Endodermal cell (in vitro differentiated cells): ENCODE data around the gene OR6B3. TPM values are rescaled to one million over a fixed set of nuclear protein-coding genes. Genes with fewer than 3 reads are reported as not detected.

Experiments used
- DNase-seq: peaks from one replicate; pipeline ENCODE4 v3.0.0-alpha.2; 2017
- H3K27ac ChIP-seq: 2 replicates; pipeline ENCODE4 v1.5.1; 2013; ENCODE audit warnings: mild to moderate bottlenecking, low read depth, low read length, moderate library complexity
- H3K27me3 ChIP-seq: 2 replicates; pipeline ENCODE4 v1.6.1; 2013; ENCODE audit warnings: mild to moderate bottlenecking, low read length, moderate library complexity; ENCODE audit not compliant: insufficient read depth, control insufficient read depth, poor library complexity, severe bottlenecking
- H3K36me3 ChIP-seq: 2 replicates; pipeline ENCODE4 v1.7.0; 2013; ENCODE audit warnings: mild to moderate bottlenecking, low read length, moderate library complexity; ENCODE audit not compliant: control insufficient read depth, insufficient read depth
- H3K4me1 ChIP-seq: one replicate; pipeline ENCODE4 v1.7.0; 2013; ENCODE audit warnings: low read length; ENCODE audit not compliant: control insufficient read depth, insufficient read depth
- H3K4me3 ChIP-seq: 2 replicates; pipeline ENCODE4 v1.5.1; 2013; ENCODE audit warnings: mild to moderate bottlenecking, low read length, moderate library complexity
- H3K9ac ChIP-seq: 2 replicates; pipeline ENCODE4 v1.6.1; 2013; ENCODE audit warnings: mild to moderate bottlenecking, low read length, moderate library complexity; ENCODE audit not compliant: poor library complexity, severe bottlenecking; ENCODE audit errors: extremely low read depth
- H3K9me3 ChIP-seq: 2 replicates; pipeline ENCODE4 v1.6.1; 2013; ENCODE audit warnings: mild to moderate bottlenecking, low read length, moderate library complexity; ENCODE audit not compliant: control insufficient read depth
- H3K27ac Mint-ChIP-seq: 2 replicates; pipeline ENCODE4 v1.8.0; 2020; ENCODE audit warnings: mixed read lengths
- H3K27me3 Mint-ChIP-seq: 2 replicates; pipeline ENCODE4 v1.8.0; 2021; ENCODE audit warnings: mild to moderate bottlenecking, mixed read lengths; ENCODE audit not compliant: insufficient read depth
- H3K36me3 Mint-ChIP-seq: 2 replicates; pipeline ENCODE4 v1.8.0; 2020; ENCODE audit warnings: low read depth, mixed read lengths
- H3K4me1 Mint-ChIP-seq: 2 replicates; pipeline ENCODE4 v1.8.0; 2020; ENCODE audit warnings: mixed read lengths
- H3K4me3 Mint-ChIP-seq: 2 replicates; pipeline ENCODE4 v1.8.0; 2020; ENCODE audit warnings: mild to moderate bottlenecking, moderate library complexity, mixed read lengths
- H3K9me3 Mint-ChIP-seq: 2 replicates; pipeline ENCODE4 v1.8.0; 2020; ENCODE audit warnings: mild to moderate bottlenecking, mixed read lengths
- CTCF ChIP-seq: fragments of 200-600 bp; sonication (generic); conservative IDR thresholded peaks from 2 replicates; pipeline ENCODE4 v1.5.0; 2021; ENCODE audit warnings: antibody characterized with exemption, mild to moderate bottlenecking
- WGBS, 2 experiments: methylation state at CpG; one replicate each; pipeline versions ENCODE4 v1.1.5 to v1.1.7; 2013; ENCODE audit warnings: missing lambda C conversion rate in 2 of 2, mixed read lengths in 1 of 2; ENCODE audit not compliant: insufficient coverage in 1 of 2, insufficient read length in 1 of 2; 5-methylcytosine and 5-hydroxymethylcytosine counted together
- total RNA-seq, 2 donors: library from RNA; stranded (reverse); fragmentation: NEBNext Ultra II Directional in 1 of 2; extraction: Animal tissue kit (Norgen Biotek cat#: 25700) in 1 of 2; gene quantifications; 2 replicates in 1 of 2; 3 replicates in 1 of 2; pipeline ENCODE4 v1.2.1, GENCODE V29; 2021

OR6B3 gene
- total RNA-seq, 2 donors from 2014 or later: not detected

DNA sequence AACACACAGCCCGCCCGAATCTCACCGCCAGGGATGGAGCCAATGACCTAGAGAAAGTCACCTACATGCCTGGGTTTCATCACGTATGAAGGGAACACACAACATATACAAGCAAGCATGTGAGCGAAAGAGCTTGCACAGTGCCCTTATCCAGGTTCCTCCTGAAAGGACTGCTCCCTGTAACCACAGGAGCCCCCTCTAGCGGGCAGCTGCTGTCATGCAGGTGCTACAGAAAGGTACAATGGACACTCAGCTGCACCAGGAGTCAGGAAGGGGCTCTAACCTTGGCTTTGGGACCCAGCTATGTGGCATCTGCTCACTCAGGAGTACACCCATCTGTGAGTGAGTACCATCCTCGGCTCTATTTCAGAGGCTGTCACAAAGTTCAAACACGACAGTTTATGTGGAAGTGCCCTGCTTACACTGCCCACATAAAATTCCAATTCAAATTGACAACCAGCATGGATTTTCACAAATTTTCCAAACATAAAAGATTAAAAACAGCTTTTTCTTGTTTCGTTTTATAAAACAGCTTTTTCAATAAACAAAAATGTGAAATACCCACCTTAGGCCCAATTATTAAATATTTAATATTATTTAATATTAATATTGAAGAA is 31.7 kb downstream of the OR6B3 start:
- Mint-ChIP-seq H3K36me3 (peaks cover 42% of the 10 kb centered on the region), H3K9me3 (peaks cover 5% of the 10 kb centered on the region), H3K27me3 (peaks cover 3% of the 10 kb centered on the region)

DNA sequence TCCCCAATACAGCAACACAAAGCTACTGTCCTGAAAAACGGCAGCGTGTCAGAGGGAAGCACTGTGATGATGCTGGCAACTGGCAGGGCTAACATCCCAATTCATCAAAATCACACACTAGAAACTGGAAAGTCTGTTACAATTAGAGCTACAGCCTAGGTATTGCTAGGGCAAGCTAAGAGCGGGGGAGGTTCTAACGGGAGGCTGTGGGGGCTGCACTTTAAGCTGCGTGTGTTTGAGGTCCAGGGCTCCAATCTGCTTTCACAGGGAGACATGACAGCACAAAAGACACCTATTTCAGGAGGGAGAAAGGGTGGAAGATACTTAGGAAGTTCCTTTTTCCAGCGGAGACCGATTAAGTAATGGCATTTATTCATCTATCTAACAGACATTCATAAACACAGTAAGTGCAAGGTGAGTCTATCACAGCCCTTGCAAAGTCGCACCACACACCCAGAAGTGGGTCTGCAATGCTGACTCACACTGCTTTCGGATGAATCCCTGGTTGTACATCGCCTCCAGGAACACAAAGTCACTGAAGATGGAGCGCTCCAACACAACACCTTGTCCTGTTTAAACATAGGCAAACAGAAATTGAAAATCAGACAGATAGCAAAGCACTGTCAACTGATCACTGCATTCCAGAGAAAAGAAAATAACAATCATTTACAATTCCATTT is 35.1 kb downstream of the OR6B3 start:
- DNase-seq: no peak
- H3K36me3 ChIP-seq: peaks cover 64% of the 10 kb centered on the region
- Mint-ChIP-seq H3K4me1 (no peaks in the 10 kb centered on the region), H3K36me3 (peaks cover 69% of the 10 kb centered on the region), H3K27ac (no peak overlapping the region), H3K27me3 (no peaks in the 10 kb centered on the region), H3K4me3 (no peak overlapping the region), H3K9me3 (no peaks in the 10 kb centered on the region)
- WGBS, 2 experiments: 95 to 97% methylated on average over 10 to 11 of the region's 11 CpGs
- H3K9me3 ChIP-seq: no peaks in the 10 kb centered on the region
- TF ChIP-seq CTCF: no peak
- H3K27ac ChIP-seq: no peak overlapping the region
- no peak overlapping the region for H3K4me3 ChIP-seq
- H3K4me1 ChIP-seq: no peaks in the 10 kb centered on the region
- H3K27me3 ChIP-seq: no peaks in the 10 kb centered on the region
- H3K9ac ChIP-seq: no peak overlapping the region

More for the DNA sequence above, 31.7 kb downstream of the OR6B3 start:
- TF ChIP-seq CTCF: peak; percentile 89
- Histone ChIP-seq H3K9ac (no peak overlapping the region), H3K27me3 (peaks cover under 1% of the 10 kb centered on the region), H3K36me3 (peaks cover 40% of the 10 kb centered on the region), H3K4me1 (no peaks in the 10 kb centered on the region), H3K4me3 (no peak overlapping the region), H3K9me3 (no peaks in the 10 kb centered on the region), H3K27ac (no peak overlapping the region)
- peak; percentile 96 for DNase-seq
- H3K4me3 Mint-ChIP-seq: no peak overlapping the region
- no peak overlapping the region for H3K27ac Mint-ChIP-seq
- 54 to 63% methylated on average over 7 to 9 of the region's 9 CpGs for WGBS, 2 experiments
- H3K4me1 Mint-ChIP-seq: peaks cover 9% of the 10 kb centered on the region

DNA sequence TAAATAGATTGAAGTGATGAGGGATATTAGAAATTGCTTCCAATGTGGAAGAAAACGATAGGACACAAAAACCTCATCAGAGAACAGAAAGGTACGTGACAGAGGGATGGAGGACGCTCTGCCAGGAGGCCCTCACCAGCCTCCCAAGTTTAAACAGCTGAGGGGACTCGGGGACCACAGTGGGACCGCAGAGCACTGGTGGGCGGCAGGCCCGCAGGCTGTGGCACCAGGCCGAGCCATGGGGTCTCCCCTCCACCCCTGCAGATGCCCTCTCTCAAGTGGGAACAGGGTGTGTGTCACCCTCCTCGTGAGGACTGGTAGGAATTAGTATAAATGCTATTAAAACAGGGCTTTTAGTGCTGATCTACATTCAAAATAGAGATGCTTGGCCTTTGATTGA is 39.0 kb downstream of the OR6B3 start:
- H3K9ac ChIP-seq: no peak overlapping the region
- no peaks in the 10 kb centered on the region for H3K4me1 Mint-ChIP-seq
- no peak overlapping the region for H3K27ac ChIP-seq
- no peak overlapping the region for H3K27ac Mint-ChIP-seq
- H3K36me3 ChIP-seq: peaks cover 84% of the 10 kb centered on the region
- no peaks in the 10 kb centered on the region for H3K4me1 ChIP-seq
- H3K27me3 Mint-ChIP-seq: no peaks in the 10 kb centered on the region
- peaks cover 77% of the 10 kb centered on the region for H3K36me3 Mint-ChIP-seq
- no peaks in the 10 kb centered on the region for H3K9me3 ChIP-seq
- no peaks in the 10 kb centered on the region for H3K27me3 ChIP-seq
- H3K9me3 Mint-ChIP-seq: no peaks in the 10 kb centered on the region
- H3K4me3 Mint-ChIP-seq: no peak overlapping the region
- TF ChIP-seq CTCF: no peak
- no peak overlapping the region for H3K4me3 ChIP-seq
- 94 to 95% methylated on average over 8 to 9 of the region's 9 CpGs for WGBS, 2 experiments
- DNase-seq: no peak
